NCI-H748 treated with DMSO at 0.1 percent for 48 hours (cell line): ENCODE data around the gene SUMO4.

ENCODE experiments used
- DNase-seq: peaks from one replicate; lab custom pipeline; 2025; lab: John Stamatoyannopoulos, UW

The SUMO4 gene

GRCh38 chr6:149400050-149400449, at the start of gene SUMO4:
Gene SUMO4, plus strand, starts transcription at chr6:149400262. Its CDS starts 130 bp downstream, at chr6:149400392.
- DNase-seq = no peak

GRCh38 chr6:149354009-149354408, 46.1 kb upstream of the SUMO4 start:
- DNase-seq = peak; percentile 64

- DNase-seq = no peak
Measured at GRCh38 chr6:149356081-149356750, 43.8 kb upstream of the SUMO4 start.

- no peak for DNase-seq
Measured at GRCh38 chr6:149357726-149358538, 42.1 kb upstream of the SUMO4 start.

- no peak for DNase-seq
Measured at GRCh38 chr6:149359440-149359839, 40.6 kb upstream of the SUMO4 start.

- no peak for DNase-seq
Measured at GRCh38 chr6:149360536-149360935, 39.5 kb upstream of the SUMO4 start.

- no peak for DNase-seq
Measured at GRCh38 chr6:149362289-149362688, 37.8 kb upstream of the SUMO4 start.

GRCh38 chr6:149363154-149363553, 36.9 kb upstream of the SUMO4 start:
- DNase-seq = no peak

- DNase-seq = no peak
Measured at GRCh38 chr6:149364557-149364956, 35.5 kb upstream of the SUMO4 start.

GRCh38 chr6:149365197-149365596, 34.9 kb upstream of the SUMO4 start:
- no peak for DNase-seq

GRCh38 chr6:149366267-149366921, 33.7 kb upstream of the SUMO4 start:
- no peak for DNase-seq

- no peak for DNase-seq
Measured at GRCh38 chr6:149368065-149368464, 32.0 kb upstream of the SUMO4 start.

- DNase-seq = no peak
Measured at GRCh38 chr6:149371154-149371553, 28.9 kb upstream of the SUMO4 start.

- DNase-seq = no peak
Measured at GRCh38 chr6:149372062-149372461, 28.0 kb upstream of the SUMO4 start.

GRCh38 chr6:149373511-149373910, 26.6 kb upstream of the SUMO4 start:
- DNase-seq = no peak

GRCh38 chr6:149379977-149380376, 20.1 kb upstream of the SUMO4 start:
- DNase-seq = no peak

GRCh38 chr6:149380523-149380922, 19.5 kb upstream of the SUMO4 start:
- DNase-seq = no peak

- no peak for DNase-seq
Measured at GRCh38 chr6:149383371-149383770, 16.7 kb upstream of the SUMO4 start.

GRCh38 chr6:149384464-149384863, 15.6 kb upstream of the SUMO4 start:
- no peak for DNase-seq

GRCh38 chr6:149385998-149386646, 13.9 kb upstream of the SUMO4 start:
- no peak for DNase-seq

GRCh38 chr6:149387779-149388512, 12.1 kb upstream of the SUMO4 start:
- no peak for DNase-seq
